Muscle of arm (tissue), 12 donors: Measurements from ENCODE around the gene SLC36A3. TPM values are rescaled to one million over a fixed set of nuclear protein-coding genes. Genes with fewer than 3 reads are reported as not detected.
"Not testable (repeated sequence)": the region's sequence is repeated elsewhere in the genome, so short reads cannot be mapped to it uniquely, and the experiment has no call there.

Experiments
- DNase-seq: peaks from one replicate; pipeline ENCODE4 v3.0.0-alpha.2; 2013
- polyA plus RNA-seq, 12 donors: library from polyadenylated mRNA; unstranded; fragments of 120-200 nt; gene quantifications; one replicate each; pipeline ENCODE4 v1.2.1, GENCODE V29; 2013; ENCODE audit not compliant: insufficient read length in 12 of 12

The SLC36A3 gene
- polyA plus RNA-seq, 12 donors: not detected

DNA sequence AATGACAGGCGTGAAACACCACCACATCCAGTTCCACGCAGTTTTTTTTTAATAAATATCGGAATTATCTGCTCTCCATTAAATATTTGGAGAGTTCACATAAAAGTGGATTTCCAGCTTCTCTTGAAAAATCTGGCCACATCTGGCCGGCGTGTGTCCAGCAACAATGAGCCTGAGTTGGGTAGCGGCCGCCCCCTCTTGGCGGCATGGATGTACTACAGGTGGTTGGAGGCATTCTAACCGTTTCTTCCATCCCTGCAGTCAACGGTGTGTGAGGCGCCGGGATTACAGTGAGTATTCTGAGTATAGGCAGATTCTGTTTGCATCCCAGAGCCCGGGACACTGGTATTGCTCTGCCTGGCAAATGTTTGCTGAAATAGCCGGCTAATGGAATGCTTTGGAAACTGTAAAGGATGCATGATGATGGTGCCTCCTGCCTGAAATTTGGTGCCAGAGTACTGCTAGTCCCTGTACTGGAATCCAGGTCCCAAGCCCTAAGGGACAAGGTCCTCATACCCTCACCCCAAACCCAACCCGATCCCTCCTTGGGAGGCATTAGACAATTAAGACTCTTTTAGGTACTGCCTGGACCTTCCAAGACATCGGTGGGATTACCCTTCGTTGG, 64.2 kb downstream of the SLC36A3 start:
- peak; percentile 78 for DNase-seq

- DNase-seq: peak; percentile 25
Observed at GRCh38 chr5:151238303-151238741, 65.2 kb downstream of the SLC36A3 start.

GRCh38 chr5:151237685-151238084, 65.9 kb downstream of the SLC36A3 start:
- no peak for DNase-seq

- no peak for DNase-seq
Observed at GRCh38 chr5:151236888-151237287, 66.7 kb downstream of the SLC36A3 start.

GRCh38 chr5:151235239-151235571, 68.4 kb downstream of the SLC36A3 start:
- DNase-seq: not testable (repeated sequence)

DNA sequence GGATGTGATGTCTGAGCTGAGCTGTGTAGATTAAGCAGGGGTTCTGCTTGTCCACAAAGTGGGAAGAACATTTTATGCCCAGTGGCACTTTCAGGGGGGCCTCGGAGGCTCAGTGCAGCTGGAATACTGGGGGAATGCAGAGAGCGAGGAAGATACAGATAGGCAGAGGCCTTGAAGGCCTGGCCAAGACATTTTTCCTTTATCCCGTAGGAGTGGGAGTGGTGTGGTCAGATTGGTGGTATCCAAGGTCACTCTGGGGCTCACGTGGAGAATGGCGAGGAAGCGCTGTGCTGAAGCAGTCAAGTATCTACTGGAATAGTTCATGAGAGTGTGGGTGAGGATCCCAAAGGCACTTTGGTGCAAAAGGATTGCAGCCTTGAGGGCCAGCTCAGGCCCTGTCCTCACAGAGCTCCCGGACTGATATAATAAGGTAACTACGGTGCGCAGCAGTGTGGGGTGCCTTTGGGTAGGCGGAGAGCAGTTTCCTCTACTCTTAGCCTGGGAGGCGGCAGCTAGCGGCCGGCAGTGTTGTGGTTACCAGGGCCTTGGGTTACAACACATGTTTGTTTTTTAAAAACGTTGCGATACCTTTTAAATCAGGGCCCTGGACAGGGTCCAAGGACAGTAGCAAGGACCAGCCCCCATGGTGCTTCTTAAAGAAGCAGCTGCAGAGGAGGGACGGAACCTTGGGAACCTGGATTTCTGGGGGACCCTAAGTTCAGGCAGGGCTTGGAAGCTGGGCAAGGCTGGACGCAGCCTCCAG, 68.9 kb downstream of the SLC36A3 start:
- DNase-seq: peak; percentile 58

DNA sequence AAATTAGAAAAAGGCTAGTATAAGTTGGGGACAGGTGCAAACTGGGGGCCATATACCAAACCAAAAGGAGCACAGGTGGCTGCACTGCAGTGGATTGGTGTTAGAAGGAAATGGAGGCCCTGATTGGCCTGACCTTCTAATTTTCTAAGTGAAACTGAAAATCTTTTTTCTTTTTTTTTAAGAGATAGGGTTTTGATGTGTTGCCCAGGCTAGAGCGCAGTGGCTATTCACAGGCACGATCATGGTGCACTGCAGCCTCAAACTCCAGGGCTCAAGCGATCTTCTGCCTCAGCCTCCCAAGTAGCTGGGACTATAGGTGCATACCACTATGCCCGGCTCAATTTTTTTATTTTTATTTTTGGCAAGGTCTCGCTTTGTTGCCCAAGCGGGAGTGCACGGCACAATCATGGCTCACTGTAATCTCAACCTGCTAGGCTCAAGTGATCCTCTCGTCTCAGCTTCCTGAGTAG, 69.9 kb downstream of the SLC36A3 start:
- no peak for DNase-seq

GRCh38 chr5:151231359-151231758, 72.2 kb downstream of the SLC36A3 start:
- no peak for DNase-seq

DNA sequence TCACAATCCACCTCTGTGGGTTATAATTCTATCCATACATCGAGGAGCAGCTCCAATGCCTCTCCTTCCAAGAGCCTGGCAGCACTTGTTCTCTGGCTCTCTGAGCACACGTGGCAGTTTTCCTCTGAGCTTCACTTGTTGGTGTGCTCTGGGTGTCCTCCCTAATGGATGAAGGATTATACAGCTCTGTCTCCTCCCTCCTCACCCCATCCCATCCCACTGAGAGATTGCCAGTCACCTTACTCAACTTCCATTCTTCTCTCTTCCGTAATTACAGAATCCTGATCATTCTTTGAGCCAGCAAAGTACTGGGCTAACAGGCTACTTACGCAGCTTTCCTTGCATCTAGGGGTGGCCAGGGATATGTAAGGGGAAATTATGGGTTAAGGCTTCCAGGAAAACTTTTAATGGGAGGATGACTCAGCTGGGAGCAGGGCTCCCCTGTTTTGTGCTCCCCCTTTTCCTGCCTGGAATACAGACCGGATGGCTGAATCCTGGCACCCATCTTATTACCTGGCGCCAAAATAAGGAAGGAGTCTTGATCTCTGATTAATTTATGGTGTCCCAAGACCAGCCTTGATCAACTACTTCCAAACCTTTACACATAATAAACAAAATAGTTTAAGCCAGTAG, 73.4 kb downstream of the SLC36A3 start:
- no peak for DNase-seq

- DNase-seq: no peak
Observed at GRCh38 chr5:151228986-151229385, 74.6 kb downstream of the SLC36A3 start.

DNA sequence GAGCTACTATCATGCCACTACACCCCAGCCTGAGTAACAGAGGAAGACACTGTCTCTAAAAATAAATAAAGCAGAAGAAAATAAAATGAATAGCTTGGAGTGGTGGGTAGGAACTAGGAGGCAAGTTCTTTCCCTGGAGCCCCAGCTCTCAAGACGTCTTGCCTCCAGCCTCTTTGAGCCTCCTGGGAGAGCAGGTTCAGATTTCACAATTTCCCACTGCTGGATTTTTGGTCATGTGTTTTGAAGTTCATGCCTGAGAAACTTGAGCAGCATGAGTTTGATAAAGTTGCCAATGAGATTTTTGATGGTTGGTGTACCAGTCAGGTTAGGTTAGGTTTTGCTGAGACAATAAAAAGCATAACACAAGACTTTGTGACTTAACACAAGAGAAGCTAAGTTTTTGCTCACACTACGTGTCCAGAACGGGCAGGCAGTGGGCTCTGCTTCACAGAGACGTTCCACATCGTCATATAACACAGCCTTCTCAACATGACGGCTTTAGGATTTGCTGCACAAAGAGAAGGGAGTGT, 75.6 kb downstream of the SLC36A3 start:
- DNase-seq: no peak

Other genes with a start within 250 kb of the SLC36A3 start
- 100 to 1,000 TPM in 4 of 12 donors, 10 to 100 TPM in 7, not detected in 1; 63.0 to 115 (median 79.8) TPM for gene TNIP1, start 222.7 kb downstream of the SLC36A3 start, polyA plus RNA-seq
- gene ANXA6, start 146.0 kb downstream of the SLC36A3 start, polyA plus RNA-seq: 100 to 1,000 TPM in 11 of 12 donors, not detected in 1; 239 to 380 (median 352) TPM
- 100 to 1,000 TPM in 4 of 12 donors, 10 to 100 TPM in 7, not detected in 1; 51.8 to 126 (median 93.4) TPM for gene CCDC69, start 79.7 kb downstream of the SLC36A3 start, polyA plus RNA-seq
- 10 to 100 TPM in 11 of 12 donors, not detected in 1; 17.8 to 36.2 (median 25.8) TPM for gene GM2A, start 50.6 kb downstream of the SLC36A3 start, polyA plus RNA-seq
- under 1 TPM in 8 of 12 donors, not detected in 4; 0.10 to 0.59 (median 0.29) TPM for gene SLC36A2, start 43.8 kb upstream of the SLC36A3 start, polyA plus RNA-seq
- gene SLC36A1, start 143.8 kb upstream of the SLC36A3 start, polyA plus RNA-seq: 10 to 100 TPM in 11 of 12 donors, not detected in 1; 12.7 to 42.7 (median 22.2) TPM